ENCODE data around the gene GRM5.

GRM5 gene

DNA sequence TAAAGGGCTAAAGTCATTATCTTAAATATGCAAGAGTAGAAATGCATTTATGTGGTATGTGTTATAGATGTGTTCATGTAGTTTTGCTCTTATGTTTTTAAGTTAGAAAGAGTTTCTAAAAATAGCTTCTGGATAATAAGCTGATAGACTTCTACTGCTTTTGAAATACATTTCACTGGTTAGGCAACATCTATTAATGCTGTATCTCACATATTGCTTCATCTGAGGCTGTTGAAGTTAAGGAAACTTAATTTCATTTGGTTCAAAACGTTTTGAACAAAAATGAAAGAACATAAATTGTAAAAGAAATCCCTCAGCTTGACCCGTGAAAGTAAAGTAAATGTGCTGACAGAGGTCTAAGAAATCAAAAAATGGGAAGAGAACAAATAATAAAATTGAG, 564.2 kb downstream of the GRM5 start:
- no peak overlapping the region for H3K27ac ChIP-seq
- TF ChIP-seq, protein P1, sequence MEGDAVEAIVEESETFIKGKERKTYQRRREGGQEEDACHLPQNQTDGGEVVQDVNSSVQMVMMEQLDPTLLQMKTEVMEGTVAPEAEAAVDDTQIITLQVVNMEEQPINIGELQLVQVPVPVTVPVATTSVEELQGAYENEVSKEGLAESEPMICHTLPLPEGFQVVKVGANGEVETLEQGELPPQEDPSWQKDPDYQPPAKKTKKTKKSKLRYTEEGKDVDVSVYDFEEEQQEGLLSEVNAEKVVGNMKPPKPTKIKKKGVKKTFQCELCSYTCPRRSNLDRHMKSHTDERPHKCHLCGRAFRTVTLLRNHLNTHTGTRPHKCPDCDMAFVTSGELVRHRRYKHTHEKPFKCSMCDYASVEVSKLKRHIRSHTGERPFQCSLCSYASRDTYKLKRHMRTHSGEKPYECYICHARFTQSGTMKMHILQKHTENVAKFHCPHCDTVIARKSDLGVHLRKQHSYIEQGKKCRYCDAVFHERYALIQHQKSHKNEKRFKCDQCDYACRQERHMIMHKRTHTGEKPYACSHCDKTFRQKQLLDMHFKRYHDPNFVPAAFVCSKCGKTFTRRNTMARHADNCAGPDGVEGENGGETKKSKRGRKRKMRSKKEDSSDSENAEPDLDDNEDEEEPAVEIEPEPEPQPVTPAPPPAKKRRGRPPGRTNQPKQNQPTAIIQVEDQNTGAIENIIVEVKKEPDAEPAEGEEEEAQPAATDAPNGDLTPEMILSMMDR (conservative IDR thresholded peaks at IDR 0.05) = no peak

DNA sequence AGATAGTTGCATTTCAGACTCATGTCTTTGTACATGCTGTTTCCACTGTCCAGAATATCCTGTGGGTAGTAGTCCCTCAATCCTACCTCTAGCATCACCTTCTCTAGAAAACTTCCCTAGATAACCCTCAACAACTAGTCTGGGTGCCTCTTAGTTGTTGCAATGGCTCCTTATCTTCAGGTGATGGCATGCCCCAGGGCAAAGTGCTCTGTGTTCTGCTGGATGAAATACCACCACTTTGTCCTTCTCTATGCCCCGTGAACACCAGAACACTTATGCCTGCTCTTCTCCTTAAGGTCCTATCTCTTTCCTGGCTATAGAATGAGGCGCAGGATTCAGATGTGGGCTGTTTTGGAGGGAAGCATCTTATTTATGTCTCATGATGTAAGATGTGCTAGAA, 569.9 kb downstream of the GRM5 start:
- no peak overlapping the region for H3K27ac ChIP-seq
- TF ChIP-seq, protein P1 (conservative IDR thresholded peaks at IDR 0.05) = no peak

- TF ChIP-seq, protein P1 (conservative IDR thresholded peaks at IDR 0.05) = no peak
Observed at GRCh38 chr11:88494848-88495247, 570.9 kb downstream of the GRM5 start.

GRCh38 chr11:88491674-88492073, 574.1 kb downstream of the GRM5 start:
- TF ChIP-seq, protein P1 (conservative IDR thresholded peaks at IDR 0.05) = no peak
- no peak overlapping the region for H3K27ac ChIP-seq

More at GRCh38 chr11:88494848-88495247, 570.9 kb downstream of the GRM5 start:
- no peak overlapping the region for H3K27ac ChIP-seq

DNA sequence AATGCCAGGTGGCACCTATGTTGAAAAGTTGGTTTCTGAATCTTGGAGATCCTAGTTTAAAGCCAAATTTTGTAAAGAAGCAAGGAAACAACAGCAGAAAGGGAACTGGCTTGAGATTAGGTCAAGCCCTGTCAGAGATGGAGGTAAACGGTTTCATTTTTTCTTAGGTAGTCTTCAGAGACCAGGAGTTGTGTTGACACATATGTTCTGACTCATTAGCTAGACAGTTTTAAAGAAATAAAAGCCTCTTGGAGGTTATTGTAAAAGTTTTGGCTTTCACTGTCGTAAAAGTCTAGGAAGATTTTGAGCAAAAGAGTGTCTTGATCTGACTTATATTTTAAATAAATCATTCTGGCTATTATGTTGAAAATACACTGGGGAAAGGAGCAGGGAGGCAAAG, 576.8 kb downstream of the GRM5 start:
- H3K27ac ChIP-seq = no peak overlapping the region
- TF ChIP-seq, protein P1 (conservative IDR thresholded peaks at IDR 0.05) = no peak

DNA sequence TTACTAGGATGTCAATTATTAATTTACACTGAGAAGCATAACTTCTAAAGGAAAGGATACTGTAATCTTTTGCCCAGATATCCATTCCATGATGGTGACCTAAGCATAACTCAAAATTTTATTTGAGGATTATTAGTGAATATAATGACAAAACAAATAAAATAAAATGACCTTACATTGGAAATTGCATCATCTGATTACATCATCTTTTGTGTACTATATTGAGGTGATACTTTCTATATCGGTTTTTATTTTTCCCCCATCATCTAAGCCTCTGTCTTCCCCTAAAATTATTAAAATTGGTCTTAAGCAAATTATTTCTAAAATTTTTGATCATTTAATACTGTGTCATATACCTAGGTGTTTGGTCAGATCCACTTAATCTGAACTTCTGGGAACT, 578.1 kb downstream of the GRM5 start:
- no peak overlapping the region for H3K27ac ChIP-seq
- TF ChIP-seq, protein P1 (conservative IDR thresholded peaks at IDR 0.05) = no peak

DNA sequence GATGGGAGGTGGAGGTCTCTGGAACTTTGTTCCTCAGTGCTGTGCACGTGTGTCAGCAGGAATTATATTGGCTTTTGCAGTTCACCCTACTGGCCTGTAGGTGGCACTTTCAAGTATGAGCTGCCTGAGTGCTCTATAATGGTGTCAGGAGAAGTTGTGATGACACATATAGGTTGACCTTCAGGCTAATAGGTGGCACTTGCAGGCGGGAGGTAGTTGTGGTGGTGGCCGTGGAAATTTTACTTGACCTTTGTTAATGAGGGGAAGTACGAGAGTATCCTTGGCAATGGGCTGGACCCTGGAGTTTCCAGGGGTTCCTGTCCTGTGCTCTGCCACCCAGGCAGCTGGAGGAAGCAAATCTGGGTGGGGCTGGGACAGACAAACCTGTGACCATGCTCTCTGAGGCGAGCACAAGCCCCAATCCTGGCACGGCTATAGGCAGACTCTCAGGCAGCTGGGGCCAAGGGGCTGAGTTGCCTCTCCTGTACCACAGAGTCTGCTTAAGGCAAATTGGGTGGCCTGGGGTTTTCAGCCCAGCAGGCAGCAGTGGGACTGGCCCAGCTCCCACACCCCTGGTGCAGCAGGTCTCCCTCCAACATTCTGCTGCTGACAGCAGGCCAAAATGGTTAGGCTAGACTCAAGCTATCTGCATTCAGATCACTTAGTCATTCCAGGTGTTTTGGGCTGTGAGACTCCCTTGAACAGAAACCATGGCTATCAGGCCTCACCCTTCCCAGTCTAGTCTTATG, 580.7 kb downstream of the GRM5 start:
- TF ChIP-seq, protein P1 (conservative IDR thresholded peaks at IDR 0.05) = peak; percentile 78
- H3K27ac ChIP-seq = no peak overlapping the region
